DMS114 treated with DMSO at 0.1 percent for 48 hours (cell line): Measurements from ENCODE around the gene GIT2.
"Not testable (repeated sequence)": the region's sequence is repeated elsewhere in the genome, so short reads cannot be mapped to it uniquely, and the experiment has no call there.

Experiments used
- DNase-seq: peaks from one replicate; lab custom pipeline; 2025; ENCODE audit not compliant: unreplicated experiment; lab: John Stamatoyannopoulos, UW

Gene GIT2

DNA sequence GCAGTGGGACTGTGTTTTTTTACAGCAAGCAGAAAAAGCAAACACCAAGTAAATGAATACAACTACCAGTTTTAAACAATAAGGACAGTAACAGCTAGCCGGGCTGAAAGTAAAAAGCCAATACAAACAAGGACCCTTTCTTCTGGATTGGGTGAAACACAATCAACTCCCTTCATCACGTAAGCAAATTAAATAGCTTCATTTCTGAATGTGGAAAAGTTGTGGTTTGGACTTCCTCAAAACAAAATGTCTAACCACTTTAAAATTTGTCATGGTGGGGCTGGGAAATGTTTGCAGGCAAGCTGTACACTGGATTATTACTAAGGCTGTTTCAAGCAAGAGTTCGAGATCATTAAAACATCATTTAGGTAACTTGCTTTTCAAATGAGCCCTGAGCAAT, 48.6 kb downstream of the GIT2 start:
- DNase-seq: no peak

DNA sequence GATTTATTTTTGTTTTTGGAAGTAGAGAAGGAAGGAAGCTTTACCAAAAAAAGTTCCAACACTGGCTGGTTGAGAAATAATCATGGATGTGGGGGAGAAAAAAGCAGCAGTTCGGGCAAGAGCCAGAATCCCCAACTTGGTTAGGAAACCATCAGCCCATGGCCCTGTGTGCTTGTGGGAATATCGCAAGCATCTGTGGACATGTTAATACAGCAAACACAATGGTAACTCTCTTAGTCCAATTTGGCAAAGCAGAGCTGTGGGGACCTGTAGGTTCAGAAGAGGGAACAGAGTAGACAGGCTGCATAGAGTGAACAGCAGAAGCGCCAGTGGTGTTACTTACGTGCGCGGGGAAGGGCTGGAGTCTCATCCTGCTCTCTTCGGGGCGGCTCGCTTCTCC, 49.3 kb downstream of the GIT2 start:
- no peak for DNase-seq

DNA sequence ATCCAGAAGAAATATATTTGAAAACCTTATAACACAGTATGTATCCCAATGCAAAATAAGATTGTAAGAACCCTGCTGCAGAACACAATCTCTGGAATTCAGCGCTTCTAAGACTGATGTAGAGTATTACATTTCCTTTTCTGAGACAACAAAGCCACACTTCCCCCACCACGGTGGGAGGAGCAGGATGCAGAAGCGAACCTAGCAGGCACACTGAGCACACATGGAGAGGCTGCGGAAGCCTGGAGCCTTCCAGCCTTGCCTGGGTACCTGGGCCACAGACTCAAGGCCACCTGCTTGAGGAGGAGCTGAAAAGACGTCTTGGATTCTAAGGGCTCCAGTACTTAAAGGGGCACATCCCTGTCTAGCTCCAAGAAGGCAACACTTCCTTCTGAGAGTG, 49.7 kb downstream of the GIT2 start:
- DNase-seq: no peak

DNA sequence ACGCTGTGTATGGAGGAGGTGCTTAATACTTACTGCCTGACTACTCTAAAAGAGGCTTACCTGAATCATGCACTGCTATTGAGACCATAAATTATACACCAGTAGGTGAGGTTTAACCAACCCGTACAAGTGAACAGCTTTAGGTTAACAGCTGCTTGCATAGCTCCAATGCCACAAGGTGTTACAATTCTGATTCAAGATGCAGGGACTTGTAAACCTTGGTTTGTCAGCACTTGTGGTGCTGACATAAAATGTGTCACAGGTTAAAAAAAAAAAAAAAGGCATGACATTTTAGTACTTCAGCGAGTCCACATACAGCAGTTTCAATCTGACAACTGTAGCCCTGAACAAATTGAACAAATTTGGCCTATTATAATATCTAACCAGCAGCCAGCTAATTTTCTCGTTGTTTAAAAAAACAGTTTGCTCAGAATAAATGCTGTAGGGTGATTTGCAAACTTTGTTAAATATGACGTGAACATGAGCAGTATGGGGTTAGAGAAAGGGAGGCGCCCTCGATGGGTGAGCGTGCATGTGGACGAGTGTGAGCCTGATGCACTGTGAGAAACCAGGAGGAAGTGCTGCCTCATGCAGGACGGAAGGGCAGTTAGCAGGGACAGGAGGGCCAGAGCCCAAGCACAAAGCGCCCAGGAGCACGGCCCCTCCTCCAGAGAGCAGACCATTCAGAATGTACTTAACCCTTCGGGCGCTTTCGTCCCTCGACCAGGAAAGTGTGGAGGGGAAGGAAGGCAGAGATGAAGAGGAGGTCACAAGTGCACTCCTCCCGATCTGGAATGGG, 51.4 kb downstream of the GIT2 start:
- no peak for DNase-seq

DNA sequence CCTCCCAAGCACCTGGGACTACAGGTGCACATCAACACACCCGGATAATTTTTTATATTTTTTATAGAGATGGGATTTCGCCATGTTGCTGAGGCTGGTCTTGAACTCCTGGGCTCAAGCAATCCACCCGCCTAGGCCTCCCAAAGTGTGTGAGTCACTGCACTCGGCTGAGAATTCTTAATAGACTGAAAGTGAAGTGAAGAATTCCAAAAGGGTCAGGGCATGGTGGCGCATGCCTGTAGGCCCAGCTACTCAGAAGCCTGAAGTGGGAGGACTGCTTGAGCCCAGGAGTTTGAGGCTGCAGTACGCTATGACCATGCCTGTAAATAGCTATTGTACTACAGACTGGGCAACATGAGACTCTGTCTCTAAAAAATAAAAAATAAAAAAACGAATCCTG, 52.4 kb downstream of the GIT2 start:
- DNase-seq: no peak

DNA sequence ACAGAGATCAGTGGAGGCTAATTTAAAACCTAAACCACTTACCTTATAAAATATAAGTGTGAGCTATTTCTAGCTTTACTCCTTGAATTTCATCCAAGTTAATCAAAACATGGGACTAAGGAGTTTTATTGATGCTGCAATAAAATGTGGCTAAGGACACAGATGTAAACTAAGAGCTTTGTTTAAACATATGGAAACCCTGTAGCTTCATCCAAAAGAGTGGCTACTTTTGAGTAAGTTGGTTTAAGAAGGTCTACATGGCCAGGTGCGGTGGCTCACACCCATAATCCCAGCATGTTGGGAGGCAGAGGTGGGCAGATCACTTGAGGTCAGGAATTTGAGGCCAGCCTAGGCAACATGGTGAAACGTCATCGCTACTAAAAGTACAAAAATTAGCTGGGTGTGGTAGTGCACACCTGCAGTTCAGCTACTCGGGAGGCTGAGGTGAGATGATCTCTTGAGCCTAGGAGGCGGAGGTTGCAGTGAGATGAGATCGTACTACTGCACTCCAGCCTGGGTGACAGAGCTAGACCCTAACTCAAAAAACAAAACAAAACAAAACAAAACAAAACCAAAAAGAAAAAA, 55.7 kb downstream of the GIT2 start:
- DNase-seq: no peak

DNA sequence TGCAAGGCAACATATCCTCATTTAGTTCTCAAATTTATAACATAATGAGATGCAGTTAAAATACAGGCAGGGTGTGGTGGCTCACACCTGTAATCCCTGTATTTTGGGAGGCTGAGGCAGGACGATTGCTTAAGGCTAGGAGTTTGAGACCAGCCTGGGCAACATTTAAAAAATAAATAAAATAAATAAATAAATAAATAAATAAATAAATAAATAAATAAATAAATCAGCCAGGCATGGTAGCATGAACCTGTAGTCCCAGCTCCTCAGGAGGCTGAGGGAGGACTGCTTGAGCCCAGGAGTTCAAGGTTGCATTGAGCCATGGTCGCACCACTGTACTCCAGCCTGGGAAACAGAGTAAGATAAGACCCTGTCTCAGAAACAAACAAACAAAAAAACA, 56.7 kb downstream of the GIT2 start:
- no peak for DNase-seq

DNA sequence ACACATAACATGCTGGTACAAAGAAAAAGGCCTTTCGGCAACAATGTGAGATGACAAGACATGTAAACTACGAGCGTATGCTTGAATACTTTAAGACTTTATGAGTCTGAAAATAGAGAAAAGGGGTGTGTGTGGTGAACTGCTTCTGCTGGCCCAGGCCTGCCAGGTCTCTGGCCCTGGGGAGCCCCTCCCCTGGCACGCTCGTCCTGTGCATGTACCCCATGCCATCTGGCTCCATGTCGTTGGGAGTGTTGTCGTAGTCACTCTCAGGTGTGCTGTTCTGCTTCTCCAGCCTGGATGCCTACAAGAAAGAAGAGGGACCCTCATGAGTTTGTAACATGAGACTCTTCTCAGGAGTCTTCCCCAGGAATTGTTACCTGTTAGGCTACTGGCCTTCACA, 57.2 kb downstream of the GIT2 start:
- DNase-seq: no peak

DNA sequence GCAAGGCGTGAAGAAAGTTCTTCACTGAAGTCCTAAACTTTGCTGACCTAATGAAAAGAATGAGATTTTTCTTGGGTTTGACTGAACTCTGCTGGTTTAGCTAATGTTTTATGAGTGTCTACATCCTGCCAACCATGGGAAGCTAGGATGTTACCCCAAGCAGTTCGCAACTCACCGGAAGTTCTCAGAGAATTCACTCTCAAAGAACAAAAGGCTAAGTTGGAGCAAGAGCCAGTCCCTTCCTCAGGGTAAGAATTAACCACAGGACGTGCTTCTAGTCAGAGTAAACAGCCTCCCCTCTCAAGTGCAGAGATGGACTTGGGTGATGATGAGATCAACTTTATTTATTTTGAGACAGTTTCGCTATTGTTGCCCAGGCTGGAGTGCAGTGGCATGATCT, 58.8 kb downstream of the GIT2 start:
- no peak for DNase-seq

DNA sequence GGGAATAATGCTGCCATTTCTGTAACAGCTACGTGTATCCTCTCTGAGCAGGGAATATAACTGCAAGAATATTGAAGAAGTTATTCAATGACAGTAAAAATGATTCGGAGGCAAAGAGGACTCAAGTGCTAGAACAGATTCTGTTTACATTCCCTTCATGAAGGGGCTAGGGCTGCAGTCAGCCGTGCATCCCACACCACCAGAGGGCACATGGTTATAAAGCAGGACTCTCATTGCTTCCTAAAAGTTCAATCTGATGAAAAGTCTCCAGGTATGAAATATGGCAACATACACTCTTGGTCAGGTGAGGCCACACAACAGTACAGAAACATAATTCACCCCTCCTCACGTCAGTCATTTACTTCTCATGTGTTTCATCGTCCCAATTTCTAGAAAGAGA, 62.1 kb downstream of the GIT2 start:
- DNase-seq: no peak

DNA sequence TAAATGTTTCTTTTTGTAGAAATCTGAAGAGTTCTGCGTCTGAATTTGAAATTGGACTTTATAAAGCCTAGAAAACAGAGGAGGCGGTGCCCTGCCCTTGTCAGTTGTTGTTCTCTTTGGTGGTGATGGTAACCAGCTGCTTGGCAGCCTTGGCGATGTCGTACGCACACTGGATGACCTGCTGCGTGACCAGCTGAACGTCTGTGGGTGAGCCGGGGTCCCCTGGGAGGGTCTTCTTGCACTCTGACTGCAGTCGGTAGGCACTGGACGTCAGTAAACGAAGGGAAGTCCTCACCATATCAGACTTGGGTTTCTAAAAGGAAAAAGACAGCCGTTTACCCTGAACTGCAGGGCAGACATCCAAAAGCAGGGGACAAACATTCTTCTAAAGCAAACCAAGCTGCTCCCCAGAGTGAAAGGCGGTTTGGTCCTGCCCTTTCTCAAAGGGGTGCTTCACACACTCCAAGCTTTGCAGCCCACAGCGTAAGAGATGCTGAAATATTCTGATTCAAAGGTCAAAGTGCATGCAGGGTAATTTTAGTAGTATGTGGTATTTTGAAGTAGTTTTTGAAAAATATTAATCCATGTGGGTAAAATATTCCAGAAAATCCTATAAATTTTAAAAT, 63.2 kb downstream of the GIT2 start:
- no peak for DNase-seq

DNA sequence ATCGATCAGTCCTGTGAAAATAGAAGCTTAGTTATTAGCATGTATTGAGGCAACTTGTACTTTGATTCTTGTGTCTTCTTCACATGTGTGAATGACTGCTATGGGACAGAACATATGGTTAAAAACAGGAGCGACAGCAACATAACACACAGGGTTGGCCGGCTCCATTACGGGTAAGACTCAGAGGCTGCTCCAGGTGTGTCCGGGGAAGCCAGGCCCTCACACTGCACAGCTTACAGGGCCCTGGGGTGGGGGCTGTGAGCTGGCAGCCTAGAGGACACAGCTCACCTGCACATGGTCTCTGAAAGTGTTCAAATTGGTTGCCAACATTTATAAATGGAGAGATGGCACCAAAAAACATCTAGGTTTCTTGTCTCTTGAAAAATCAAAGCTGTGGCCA, 65.0 kb downstream of the GIT2 start:
- DNase-seq: no peak

DNA sequence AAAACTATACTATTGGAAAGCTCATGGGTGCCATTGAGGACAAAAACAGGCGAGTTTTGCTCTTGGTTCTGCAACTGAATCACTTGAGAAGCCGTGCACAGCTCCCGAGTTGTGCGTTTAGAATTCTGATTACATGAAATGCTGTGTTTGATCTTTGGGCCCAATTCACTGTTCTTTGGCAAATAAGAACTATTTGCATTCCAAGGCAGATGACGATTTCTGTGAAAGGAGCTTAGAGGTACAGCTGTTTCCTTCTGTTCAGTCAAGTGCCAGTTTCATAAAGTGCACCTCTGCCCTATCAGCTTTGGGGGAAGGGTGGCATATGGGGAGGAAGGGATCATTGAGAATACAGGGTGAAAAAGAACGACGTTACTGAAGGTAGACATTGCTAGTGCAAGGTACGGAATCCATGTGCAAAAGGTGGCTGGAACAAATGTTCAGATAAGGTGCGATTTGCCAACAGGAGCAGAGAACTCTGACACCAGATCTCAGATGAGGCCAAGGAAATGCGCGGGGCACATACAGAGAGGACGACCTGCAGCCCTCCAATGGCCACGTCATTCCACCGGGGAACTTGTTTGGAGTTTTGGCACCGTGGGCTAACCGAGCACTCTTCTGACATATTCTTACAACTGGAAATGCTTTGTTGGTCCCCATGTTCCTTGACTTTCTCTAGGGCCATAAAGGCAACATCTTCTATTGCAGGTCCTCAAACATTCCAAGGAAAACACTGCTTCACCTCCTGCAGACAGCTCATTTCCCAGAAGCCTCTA, 66.0 kb downstream of the GIT2 start:
- DNase-seq: no peak

DNA sequence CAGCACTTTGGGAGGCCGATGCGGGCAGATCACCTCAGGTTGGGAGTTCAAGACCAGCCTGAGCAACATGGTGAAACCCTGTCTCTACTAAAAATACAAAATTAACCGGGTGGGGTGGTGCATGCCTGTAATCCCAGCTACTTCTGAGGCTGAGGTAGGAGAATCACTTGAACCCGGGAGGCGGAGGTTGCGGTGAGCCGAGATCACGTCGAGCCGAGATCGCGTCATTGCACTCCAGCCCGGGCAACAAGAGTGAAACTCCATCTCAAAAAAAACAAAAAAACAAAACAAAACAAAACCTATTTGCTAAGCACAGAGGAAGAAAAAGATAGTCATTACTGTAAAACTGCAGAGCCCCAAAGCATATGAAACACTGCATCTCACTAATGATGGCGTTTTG, 66.8 kb downstream of the GIT2 start:
- not testable (repeated sequence) for DNase-seq

DNA sequence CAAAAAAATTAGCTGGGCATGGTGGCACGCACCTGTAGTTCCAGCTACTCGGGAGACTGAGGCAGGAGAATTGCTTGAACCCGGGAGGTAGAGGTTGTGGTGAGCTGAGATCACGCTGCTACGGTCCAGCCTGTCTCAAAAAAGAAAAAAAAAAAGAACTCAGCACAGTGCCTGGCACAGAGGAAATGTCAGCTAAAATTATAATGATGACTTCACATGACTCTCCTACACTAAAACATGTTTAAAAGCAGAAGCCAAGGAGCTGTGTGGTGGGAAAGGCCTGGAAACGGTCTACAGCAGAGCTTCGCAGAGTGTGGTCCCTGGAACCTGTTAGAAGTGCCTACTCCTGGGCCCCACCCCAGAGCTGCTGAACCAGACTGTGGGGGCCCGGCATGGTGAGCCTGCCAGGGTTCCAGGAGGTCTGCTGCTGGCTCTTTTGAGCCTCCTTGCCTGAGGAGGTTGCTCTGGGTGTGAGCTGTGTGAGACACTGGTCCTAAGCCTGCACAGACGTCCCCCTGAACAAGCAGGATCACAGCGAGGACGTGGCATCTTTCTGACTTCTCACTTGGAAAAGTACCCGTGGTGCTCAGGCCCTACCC, 68.0 kb downstream of the GIT2 start:
- no peak for DNase-seq

DNA sequence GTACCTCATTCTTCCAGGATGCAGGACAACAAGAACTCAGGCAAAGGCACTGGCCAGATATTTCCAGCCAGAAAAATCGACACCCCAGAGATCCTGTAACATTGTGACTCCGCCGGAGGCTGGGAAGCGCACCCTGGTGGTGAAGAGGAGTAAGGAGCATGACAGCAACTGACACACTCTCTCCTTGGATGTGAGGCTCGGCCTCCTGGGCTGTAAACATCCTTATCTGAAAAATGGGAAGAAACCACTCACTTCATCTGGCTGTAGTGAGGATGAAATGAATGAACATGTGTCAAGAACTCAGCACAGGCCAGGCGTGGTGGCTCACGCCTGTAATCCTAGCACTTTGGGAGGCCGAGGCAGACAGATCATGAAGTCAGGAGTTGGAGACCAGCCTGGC, 68.5 kb downstream of the GIT2 start:
- DNase-seq: no peak

DNA sequence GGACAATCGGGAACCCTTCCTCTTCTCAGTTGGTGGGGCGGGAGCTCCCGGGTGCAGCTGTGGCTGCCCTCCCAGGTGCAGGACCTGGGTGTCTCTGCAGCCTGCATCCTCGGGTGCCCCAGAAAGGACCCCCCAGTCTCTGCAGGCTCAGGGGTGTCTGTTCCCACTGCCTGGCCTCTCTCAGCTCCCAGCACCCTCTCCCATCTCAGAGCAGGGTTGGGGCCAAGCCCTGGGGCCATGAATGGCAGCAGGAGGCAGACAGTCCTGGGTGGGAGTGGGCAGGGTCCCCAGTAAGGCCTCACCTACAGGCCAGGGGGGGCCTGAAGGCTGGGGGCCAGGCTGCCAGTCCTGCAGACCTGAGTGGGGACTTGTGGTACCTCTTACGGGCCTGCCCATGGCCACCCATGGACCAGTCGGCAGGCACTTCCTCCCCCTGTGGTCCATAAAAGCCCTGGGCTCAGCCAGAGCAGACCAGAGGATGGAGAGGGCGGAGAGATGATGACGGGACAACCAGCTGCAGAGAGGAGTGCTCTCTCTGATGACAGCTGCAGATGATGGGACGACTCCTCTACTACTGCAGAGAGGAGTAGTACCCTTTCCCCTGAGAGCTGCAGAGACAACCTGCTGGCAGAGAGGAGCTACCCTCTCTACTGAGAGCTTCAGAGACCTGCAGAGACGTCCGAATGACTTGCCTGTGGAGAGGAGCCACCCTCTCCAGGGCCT, 69.5 kb downstream of the GIT2 start:
- DNase-seq: no peak

DNA sequence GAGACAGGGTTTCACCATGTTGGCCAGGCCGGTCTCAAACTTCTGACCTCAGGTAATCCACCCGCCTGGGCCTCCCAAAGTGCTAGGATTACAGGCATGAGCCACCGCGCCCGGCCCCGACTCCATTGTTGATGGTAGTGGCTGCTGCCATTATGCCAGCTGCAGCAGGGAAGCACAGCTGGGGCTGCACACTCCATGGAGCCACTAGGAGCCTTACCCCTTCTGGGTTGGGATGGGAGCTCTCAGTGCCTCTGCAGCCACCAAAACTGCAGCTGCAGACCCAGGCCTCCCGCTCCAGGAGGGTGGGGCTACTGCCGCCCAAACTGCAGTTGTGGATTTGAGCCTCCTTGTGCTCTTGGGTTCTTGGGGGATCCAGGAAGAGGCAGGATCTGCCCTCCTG, 70.2 kb downstream of the GIT2 start:
- no peak for DNase-seq

DNA sequence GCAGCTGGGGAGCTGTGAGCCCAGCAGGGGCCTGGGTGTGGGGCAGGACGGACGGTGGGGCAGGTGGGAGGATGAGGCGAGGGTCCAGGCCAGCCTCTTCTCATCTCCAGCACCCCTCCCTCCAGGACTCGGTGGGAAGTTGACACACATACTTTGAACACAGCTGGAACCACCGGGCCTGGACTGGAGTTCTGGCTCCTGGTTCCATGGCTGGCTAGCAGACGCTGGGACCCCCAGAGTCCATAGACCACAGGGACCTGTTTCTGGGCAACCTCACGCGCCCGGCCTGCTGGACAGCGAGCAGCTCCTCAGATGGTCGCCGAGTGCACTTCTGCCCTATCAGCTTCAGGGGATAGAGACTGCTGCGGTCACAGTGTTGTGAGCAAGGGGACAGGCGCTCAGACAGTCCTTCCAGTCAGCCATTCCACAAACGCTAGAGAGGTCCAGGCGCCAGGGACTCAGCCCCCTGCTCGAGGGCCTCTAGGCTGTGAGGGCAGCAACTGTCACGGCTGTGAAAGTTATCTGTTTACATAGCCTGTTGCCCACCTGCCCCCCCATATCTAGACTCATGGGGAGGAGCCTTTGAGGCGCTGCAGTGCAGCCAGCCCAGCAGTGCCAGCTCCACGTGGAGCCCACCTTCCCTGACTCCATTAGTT, 70.9 kb downstream of the GIT2 start:
- no peak for DNase-seq
